HG03066 (cell line): ENCODE data around the gene CCDC171.

ENCODE experiments used
- ATAC-seq: cut with Tn5 transposase; IDR thresholded peaks from one replicate; pipeline ENCODE4 v1.9.1; 2021; ENCODE audit warnings: low read depth; ENCODE audit not compliant: unreplicated experiment

CCDC171 gene

DNA sequence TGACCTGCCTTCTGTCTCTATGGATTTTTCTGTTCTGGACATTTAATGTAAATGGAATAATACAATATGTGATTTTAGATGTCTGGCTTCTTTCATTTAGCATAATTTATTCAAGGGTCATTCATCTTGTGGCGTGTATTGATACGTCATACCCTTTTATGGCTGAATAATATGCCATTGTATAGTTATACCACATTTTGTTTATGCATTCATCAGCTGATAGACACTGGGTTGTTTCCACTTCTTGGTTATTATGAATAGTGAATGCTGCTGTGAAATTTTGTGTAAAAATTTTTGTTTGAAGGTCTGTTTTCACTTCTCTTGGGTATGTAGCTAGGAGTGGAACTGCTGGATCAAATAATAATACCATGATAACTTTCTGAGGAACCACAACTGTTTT is 298.9 kb downstream of the CCDC171 start:
- ATAC-seq = no peak

DNA sequence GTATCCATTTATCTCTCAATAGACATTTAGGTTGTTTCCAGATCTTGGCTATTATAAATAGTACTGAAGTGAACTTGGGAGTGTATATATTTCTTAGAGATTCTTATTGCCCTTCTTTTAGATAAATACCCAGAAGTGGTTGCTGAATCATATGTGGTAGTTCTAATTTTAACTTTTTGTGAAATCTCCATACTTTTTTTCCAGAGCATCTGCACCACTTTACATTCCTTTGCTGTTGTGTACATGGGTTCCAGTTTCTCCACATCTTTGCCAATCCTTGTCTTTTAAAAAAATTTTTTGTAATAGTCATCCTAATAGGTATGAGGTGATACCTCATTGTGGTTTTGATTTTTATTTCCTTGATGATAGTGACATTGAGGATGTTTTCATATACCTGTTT is 303.7 kb downstream of the CCDC171 start:
- ATAC-seq = no peak

- ATAC-seq = no peak
These were observed 314.5 kb downstream of the CCDC171 start for GRCh38 chr9:15867334-15867733.

DNA sequence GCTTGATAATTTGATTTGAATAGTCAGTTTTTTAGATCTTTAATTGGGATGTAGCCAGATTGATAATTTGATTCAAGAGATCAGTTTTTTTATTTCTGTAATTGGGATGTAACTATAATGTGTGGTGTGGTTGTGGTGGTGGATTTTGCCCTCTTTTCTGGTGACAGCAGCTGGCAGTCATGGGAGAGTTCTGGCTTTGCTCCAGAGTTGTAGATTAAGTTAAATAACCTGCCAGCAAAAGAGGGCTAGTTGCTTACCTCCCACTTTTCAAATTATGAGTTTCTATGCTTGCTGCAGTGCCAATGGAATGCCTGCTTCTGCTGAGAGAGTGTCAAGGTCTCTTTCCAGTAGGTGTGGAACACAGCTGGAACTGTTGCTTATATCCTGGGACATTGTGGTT is 315.1 kb downstream of the CCDC171 start:
- no peak for ATAC-seq

DNA sequence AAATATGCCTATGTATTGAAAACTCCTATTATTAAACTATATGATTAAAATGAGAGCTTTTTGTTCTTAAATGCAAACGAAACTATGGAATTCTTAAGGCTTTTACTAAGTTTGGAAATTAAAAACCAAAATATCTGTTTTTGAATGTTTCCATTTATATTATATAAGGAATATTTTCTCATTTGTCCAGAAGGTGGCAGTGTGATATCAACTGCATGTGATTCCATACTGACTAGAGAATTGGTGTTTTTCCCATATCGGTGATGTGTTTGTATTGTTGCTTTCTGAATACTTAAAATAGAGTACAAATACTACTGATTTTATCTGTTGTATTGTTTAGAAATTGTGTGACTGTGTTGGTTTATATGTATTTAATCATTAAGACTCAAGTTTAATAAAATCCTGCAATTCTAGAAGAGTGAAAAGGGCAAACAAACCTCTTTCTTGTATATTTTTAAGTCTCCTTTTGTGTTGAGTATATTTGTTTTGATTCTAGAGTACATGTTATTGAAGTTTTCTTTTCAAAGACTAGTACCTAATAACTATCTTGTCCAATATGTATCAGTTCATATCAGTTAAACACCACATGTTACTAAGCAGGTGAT is 320.8 kb downstream of the CCDC171 start:
- no peak for ATAC-seq

DNA sequence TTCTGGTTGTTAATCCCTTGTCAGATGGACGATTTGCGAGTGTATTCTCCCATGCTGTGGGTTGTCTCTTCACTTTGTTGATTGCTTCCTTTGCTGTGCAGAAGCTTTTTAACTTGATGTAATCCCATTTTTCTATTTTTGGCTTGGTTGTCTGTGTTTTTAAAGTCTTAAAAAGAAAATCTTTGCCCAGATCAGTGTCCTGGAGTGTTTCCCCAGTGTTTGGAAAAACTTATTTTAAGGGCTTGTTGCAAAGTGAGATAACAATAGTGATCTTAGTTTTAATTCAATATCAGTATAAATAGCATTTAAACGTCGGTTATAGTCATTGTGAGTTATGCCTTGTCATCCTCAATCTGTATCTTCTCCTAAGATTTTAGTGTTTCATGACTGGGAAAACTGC is 329.5 kb downstream of the CCDC171 start:
- no peak for ATAC-seq

- no peak for ATAC-seq
These were observed 330.0 kb downstream of the CCDC171 start for GRCh38 chr9:15882883-15883282.

DNA sequence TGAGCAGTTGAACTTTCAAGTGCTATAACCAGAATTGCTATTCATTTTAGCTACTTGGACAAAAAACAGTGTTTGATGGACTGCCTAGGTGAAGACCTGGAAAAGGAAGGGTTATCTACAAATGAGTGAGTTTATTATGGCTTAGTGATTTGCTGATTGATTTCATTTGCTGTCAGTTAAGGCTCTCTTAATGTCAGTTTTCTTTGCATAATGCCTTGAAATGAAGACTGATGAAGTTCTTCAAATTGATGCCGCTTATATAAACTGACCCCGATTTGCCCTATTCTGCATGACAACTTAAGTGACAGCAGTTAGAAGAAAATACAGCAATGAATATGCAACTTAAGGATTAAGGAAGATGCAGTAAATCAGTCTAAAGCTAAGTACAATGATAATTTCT is 332.6 kb downstream of the CCDC171 start:
- no peak for ATAC-seq

DNA sequence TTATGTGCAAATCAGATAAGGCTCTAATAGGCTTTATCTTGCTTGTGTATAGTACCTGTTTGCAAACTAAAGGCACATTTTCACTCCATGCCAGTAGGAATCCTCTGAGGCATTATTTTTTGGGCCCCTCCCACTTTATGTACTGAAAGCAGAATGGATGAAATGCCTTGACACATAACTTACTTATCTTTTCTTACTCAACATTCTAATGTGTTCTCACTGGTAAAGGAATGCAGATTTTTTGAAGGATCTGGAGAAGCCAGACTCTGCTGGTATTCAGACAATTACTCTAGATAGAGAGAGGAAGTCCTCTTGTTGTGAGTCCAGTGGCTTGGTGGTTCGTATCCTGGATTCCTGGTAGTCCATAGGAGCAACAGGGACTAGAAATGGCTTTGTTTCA is 336.7 kb downstream of the CCDC171 start:
- no peak for ATAC-seq

DNA sequence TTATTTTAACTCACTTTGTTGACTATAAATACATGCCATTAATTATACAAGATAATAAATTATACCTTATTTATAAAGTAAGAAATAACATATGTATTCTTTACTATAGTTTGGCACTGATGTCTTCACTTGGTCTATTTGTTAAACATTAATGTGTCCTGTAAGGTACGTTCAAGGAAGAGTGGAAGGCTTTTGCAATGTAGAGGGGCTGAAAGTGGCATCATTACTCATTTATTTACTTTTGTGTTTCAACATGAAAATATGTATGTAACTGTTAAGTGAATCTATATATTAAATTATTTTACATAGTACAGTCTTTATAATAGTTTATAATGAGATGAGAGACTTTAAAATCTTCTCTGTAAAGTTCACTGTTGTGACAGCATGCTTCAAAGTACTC is 348.7 kb downstream of the CCDC171 start:
- ATAC-seq = no peak

- ATAC-seq = no peak
These were observed 356.5 kb downstream of the CCDC171 start for GRCh38 chr9:15909297-15909696.

GRCh38 chr9:15915711-15916110 is 362.9 kb downstream of the CCDC171 start:
- ATAC-seq = no peak

DNA sequence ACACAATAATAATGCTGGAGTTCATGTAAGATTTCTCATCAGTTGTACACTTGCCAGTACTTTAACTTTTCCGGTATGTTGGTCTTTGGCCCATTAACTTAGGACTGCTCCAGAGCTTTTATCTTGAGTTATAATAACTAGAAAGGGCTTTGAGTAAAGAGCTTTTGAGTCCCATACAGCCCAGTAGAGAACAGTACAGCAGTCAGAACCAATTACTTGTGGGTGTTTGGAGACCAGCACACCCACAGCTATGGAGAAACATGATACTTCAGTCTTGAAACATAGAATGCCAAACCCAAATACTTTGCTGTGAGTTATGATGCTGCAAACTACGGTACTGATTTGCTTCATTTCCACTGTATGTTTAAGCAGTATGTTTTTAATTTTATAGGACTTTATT is 374.3 kb downstream of the CCDC171 start:
- no peak for ATAC-seq

DNA sequence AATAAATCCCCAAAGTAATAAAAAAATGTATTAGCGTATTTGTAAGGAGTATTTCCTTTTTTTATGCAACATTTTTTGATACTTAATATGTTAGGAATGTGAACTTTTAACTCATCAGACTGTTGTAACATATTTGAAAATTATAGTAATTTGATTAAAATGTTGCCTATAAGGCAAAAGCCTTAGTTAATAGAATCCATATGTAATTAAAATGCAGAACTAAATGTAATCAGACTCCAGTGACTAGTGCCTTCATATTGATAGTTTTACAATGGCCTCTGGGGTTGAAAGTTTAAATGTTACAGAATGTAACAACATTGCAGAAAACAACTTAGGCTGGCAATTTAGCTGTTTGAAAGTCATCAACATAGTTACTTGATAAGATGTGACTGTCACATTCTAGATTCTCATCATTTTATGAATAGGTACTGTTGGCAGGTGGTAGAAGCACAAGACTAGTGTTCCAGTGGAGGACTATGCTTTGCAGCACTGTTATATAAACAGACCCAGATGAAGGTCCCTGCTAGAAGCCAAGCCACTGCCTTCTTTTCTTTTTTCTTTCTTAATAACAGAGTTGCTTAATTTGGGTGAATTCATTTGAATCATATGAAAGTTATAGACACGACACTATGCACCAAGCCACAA is 382.9 kb downstream of the CCDC171 start:
- no peak for ATAC-seq

DNA sequence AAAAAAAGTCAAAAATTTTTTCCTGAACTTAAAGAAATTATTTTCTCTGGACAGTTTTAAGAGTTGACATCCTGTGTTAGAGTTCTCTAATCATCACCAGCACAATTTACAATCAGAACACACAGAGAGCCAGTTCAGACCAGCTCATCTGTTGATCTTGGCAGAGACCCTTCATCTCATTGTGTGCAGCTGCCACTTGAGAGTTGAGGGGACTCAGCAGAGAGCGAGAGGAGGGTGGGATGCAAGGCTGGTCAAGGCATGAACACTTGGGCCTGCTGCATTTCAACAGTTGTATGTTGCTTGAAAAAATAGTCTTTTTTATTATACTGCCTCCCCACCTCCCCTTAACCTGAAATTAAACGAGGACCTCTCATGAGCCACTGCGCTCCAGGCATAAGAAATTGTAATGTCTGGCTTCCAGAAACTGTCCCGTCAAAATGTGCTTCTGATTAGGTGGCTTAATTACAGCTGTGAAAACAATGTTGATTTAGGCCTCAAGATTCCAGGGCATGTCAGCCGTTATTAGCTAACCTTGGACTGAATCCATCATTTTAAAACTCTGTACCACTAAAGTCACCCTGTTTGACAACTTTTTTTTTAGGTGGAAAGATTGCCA is 383.6 kb downstream of the CCDC171 start:
- ATAC-seq = no peak

DNA sequence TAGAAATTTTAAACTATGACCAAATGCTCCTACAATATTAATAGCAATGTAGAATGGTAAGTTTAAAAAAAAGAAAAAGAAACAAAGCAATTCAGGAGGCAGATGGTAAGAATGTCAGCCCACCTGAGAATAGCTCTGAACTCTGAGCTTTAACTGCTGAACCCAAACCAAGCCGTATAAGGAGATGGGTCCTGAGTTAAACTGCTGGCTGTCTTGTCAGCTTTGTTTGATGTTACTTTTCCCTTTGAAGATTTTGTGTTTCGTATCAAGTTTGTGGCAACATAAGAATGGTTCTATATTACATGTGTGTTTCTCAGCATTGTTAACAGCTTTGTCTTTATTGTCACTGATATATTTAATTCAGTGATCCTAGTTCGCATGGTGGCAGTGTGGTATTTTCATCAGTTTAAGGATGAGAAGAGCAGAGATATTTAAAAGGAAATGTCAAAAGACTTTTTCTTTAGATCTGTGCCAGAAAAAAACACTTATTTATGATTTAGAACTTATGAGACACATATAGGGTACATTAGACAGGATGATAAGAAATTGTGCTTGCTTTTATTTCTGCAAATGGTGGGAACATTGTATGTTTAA is 390.1 kb downstream of the CCDC171 start:
- ATAC-seq = no peak

DNA sequence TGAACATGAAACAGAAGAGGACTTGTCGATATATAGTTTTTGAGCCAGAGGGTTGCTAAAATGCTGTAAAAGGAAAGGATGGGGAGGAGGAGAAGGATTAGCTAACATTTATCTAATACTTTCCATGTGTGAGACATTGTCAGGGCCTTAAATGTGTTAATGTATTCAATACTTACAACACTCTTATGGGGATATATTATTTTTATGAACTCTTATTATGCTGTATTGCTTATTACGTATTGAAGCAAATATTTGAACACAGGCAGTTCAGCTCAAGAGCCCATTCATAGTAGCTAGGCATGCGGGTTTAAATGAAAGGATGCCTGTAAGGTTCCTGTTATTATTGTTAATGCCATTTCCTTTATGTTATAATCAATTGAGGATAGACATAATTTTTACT is 391.5 kb downstream of the CCDC171 start:
- ATAC-seq = no peak

- ATAC-seq = no peak
These were observed 406.8 kb downstream of the CCDC171 start for GRCh38 chr9:15959663-15960062.

GRCh38 chr9:15961217-15961616 is 408.4 kb downstream of the CCDC171 start:
- no peak for ATAC-seq

- ATAC-seq = no peak
These were observed 412.5 kb downstream of the CCDC171 start for GRCh38 chr9:15965246-15965745.

DNA sequence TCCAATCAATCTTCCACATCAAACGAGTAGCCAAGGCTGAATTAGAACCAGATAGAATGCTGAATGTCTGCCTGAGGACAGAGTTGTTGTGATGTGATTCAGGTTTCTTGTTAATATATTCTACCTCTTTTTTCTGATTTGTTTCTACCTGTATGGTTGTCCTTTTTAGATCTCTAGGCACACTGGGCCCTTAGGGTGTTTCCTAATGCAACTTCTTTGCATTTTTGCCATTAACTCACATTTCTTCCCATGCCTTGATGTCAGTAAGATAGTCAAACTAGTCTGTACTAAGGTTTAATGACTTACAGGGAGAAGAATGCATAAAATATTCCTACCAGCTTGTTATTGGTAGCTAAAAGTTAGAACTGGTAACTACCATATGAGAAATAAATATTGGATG is 413.6 kb downstream of the CCDC171 start:
- ATAC-seq = no peak

- ATAC-seq = no peak
These were observed 414.2 kb downstream of the CCDC171 start for GRCh38 chr9:15967068-15967467.
